ENCODE data around the gene SBF2.

SBF2 gene

DNA sequence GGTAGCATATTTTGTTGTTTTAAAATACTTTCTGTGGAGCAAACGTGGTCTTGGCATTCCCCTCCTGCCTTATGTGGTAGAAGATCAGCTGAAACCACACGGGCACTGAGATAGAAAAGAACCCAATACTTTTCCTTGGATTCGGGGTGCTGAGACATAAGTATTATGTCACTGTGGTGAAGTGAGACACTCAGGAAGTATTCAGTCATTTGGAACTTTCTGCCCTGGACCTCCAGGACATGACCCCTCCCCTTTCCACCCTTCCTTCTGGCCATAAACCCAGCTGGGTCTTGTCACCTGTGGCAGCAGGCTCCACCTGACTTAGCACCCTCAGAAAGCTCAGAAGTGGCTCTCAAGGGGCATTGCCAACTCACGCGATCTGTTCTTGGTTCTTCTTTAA lies 506.8 kb downstream of the SBF2 start:
- TF ChIP-seq, protein P1, sequence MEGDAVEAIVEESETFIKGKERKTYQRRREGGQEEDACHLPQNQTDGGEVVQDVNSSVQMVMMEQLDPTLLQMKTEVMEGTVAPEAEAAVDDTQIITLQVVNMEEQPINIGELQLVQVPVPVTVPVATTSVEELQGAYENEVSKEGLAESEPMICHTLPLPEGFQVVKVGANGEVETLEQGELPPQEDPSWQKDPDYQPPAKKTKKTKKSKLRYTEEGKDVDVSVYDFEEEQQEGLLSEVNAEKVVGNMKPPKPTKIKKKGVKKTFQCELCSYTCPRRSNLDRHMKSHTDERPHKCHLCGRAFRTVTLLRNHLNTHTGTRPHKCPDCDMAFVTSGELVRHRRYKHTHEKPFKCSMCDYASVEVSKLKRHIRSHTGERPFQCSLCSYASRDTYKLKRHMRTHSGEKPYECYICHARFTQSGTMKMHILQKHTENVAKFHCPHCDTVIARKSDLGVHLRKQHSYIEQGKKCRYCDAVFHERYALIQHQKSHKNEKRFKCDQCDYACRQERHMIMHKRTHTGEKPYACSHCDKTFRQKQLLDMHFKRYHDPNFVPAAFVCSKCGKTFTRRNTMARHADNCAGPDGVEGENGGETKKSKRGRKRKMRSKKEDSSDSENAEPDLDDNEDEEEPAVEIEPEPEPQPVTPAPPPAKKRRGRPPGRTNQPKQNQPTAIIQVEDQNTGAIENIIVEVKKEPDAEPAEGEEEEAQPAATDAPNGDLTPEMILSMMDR (conservative IDR thresholded peaks at IDR 0.05; ENCODE audit: low read depth): no peak
- peak overlapping the region; percentile 14 for H3K27ac ChIP-seq
- ChIA-PET POLR2A (ENCODE audit: low non-redundant PET) (no interaction called here), CTCF (no interaction called here)
- DNase-seq (ENCODE audit: low spot score): no peak

DNA sequence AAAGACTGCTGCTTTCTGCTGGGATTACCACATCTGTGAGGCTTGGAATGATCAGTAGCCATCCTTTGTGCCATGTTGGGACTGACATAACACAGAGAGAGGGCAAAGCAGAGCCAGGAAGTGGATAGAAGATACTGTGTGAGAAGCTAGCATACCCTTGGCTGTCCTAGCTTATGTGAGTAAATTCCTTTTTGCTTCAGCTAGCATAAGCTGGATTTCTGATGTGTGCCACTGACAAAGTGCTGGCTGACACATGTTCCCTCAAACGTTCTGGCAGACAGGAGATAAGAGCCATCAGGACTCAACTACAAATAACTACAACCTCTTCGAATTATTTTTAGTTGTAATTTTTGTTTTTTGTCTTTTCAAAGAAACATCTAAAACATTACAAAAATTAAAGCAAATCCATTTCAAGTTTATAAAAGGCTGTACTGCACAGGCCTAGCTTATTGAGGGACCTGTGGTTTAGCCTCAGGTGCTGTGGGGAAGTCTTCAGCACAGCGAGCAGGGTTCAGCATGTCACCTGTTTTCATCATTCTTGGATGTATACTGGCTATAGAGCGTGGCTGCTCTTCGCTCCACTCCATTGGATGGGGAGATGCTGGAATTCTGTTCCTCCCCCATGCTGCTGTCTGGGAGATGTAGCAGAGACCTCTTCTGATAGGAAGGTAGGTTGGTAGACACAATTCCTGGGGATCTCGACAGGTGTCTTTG lies 509.3 kb downstream of the SBF2 start:
- DNase-seq (ENCODE audit: low spot score): no peak
- POLR2A ChIA-PET (ENCODE audit: low non-redundant PET): no interaction called here
- CTCF ChIA-PET: no interaction called here
- TF ChIP-seq, protein P1 (conservative IDR thresholded peaks at IDR 0.05; ENCODE audit: low read depth): no peak
- H3K27ac ChIP-seq: no peak overlapping the region

DNA sequence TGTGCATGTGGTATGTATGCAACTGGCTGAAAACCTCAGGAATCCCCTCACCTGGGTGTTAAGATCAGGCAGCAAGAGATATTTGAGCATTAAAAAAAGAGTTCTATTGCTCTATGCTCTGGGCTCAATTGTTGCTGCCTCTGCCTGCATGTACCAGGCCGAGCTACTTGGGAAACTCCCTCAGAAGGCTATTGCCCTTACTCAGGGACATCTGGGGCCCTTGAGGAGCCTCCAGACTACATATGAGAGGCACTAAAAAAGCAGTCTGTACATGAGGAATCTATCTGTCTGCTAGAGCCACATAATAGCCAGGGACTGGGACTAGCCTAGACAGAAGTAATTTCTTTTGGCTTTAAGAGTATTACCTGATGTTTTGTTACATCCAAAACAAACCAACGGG lies 510.0 kb downstream of the SBF2 start:
- TF ChIP-seq, protein P1 (conservative IDR thresholded peaks at IDR 0.05; ENCODE audit: low read depth): no peak
- no peak for DNase-seq (ENCODE audit: low spot score)
- H3K27ac ChIP-seq: no peak overlapping the region
- POLR2A ChIA-PET (ENCODE audit: low non-redundant PET): no interaction called here
- CTCF ChIA-PET: no interaction called here

DNA sequence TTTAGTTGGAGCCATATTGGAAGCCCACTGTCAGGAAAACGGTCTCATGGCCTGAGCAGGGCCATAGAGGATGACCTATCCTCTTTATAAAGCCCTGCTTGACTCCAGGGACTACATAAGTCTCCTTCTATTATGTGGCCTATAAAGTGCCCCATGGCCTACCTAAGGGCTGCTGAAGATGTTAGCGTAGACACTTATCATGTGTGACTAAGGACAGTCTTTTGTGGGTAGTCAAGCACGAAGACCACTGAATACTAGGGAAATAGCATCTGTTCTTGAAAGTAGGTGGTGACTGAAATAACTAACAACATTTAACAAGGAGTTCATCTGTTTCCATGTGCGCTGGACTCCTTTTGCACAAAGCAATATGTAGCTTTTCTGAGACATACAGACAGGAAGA lies 513.1 kb downstream of the SBF2 start:
- POLR2A ChIA-PET (ENCODE audit: low non-redundant PET): no interaction called here
- CTCF ChIA-PET: no interaction called here
- TF ChIP-seq, protein P1 (conservative IDR thresholded peaks at IDR 0.05; ENCODE audit: low read depth): no peak
- DNase-seq (ENCODE audit: low spot score): no peak
- H3K27ac ChIP-seq: no peak overlapping the region

DNA sequence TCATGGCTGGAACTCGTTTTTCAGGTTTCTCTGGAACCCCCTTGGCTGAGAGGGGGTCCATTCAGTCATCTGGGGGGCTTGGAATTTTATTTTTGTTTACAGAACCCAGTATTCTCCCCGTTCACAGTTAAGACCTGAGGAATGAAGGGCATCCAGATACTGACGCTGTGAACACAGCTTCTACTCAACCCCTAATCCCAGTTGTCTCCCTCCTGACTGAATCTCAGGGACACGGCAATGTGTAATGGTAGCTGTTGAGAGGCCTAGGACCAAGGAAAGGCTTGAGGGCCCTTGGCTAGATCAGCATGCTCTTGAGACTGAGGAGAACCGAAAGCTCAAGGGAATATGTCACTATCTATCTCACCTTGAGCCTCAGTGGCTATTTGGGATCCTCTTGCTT lies 516.5 kb downstream of the SBF2 start:
- TF ChIP-seq, protein P1 (conservative IDR thresholded peaks at IDR 0.05; ENCODE audit: low read depth): no peak
- no peak for DNase-seq (ENCODE audit: low spot score)
- no peak overlapping the region for H3K27ac ChIP-seq
- ChIA-PET POLR2A (ENCODE audit: low non-redundant PET) (no interaction called here), CTCF (no interaction called here)

DNA sequence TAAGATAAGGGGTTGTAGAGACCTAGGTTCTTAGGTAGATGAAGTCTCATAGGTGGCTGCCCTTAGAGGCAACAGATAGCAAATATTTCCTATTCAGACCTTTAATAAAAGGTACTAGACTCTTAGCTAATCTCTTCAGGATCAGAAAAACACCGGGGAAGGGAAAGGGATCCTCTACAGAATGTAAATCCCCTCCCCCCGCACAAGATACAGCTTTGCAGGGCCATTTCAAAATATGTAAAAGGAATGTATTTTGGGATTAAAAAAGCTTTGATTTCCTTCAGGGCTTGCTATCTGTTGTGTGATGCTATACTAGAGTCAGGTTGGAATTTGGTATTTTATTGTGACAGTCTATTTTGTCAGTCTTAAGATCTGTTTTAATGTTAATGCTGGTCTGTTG lies 517.0 kb downstream of the SBF2 start:
- CTCF ChIA-PET: interaction anchor here (0.6 kb wide), 1 partner anchor 530 kb away, joined by 3 read pairs; no protein-coding TSS in a partner anchor
- no peak for DNase-seq (ENCODE audit: low spot score)
- no peak overlapping the region for H3K27ac ChIP-seq
- TF ChIP-seq, protein P1 (conservative IDR thresholded peaks at IDR 0.05; ENCODE audit: low read depth): no peak
- POLR2A ChIA-PET (ENCODE audit: low non-redundant PET): no interaction called here
